Measurements from ENCODE around the gene ADGRL1.

DNA sequence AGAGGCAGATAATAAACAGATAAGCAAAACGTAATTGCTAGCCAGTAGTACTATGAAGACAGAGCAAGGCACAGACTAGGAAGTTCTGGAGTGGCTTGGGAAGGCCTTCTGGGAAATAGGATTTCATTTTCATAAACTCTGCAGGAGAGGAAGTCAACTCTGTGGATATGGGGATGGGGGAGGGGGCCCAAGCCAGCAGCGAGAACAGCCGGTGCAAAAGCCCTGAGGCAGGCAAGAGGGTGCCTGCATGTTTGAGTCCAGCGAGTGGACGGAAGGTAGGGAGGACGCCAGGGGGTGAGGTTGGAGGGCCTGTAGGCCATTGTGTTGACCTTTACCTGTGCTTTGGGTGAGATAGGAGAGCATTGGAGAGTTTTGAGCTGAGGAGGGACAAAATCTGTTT is 60.6 kb downstream of the ADGRL1 start:
- TF ChIP-seq, protein P1, sequence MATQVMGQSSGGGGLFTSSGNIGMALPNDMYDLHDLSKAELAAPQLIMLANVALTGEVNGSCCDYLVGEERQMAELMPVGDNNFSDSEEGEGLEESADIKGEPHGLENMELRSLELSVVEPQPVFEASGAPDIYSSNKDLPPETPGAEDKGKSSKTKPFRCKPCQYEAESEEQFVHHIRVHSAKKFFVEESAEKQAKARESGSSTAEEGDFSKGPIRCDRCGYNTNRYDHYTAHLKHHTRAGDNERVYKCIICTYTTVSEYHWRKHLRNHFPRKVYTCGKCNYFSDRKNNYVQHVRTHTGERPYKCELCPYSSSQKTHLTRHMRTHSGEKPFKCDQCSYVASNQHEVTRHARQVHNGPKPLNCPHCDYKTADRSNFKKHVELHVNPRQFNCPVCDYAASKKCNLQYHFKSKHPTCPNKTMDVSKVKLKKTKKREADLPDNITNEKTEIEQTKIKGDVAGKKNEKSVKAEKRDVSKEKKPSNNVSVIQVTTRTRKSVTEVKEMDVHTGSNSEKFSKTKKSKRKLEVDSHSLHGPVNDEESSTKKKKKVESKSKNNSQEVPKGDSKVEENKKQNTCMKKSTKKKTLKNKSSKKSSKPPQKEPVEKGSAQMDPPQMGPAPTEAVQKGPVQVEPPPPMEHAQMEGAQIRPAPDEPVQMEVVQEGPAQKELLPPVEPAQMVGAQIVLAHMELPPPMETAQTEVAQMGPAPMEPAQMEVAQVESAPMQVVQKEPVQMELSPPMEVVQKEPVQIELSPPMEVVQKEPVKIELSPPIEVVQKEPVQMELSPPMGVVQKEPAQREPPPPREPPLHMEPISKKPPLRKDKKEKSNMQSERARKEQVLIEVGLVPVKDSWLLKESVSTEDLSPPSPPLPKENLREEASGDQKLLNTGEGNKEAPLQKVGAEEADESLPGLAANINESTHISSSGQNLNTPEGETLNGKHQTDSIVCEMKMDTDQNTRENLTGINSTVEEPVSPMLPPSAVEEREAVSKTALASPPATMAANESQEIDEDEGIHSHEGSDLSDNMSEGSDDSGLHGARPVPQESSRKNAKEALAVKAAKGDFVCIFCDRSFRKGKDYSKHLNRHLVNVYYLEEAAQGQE (IDR thresholded peaks at IDR 0.05) = no peak
- TF ChIP-seq FOXA1 (IDR thresholded peaks at IDR 0.05) (no peak), EGR1 (IDR thresholded peaks at IDR 0.05; ENCODE audit: low read depth in 2 of 2) (no peak), RAD21 (IDR thresholded peaks at IDR 0.05) (no peak), YY1 (IDR thresholded peaks at IDR 0.05) (no peak), GABPA (IDR thresholded peaks at IDR 0.05 in 1 of 2, conservative IDR thresholded peaks at IDR 0.05 in 1 of 2) (no peak), JUND (IDR thresholded peaks at IDR 0.05) (no peak), SP1 (IDR thresholded peaks at IDR 0.05) (no peak)
- TF ChIP-seq, protein P2, sequence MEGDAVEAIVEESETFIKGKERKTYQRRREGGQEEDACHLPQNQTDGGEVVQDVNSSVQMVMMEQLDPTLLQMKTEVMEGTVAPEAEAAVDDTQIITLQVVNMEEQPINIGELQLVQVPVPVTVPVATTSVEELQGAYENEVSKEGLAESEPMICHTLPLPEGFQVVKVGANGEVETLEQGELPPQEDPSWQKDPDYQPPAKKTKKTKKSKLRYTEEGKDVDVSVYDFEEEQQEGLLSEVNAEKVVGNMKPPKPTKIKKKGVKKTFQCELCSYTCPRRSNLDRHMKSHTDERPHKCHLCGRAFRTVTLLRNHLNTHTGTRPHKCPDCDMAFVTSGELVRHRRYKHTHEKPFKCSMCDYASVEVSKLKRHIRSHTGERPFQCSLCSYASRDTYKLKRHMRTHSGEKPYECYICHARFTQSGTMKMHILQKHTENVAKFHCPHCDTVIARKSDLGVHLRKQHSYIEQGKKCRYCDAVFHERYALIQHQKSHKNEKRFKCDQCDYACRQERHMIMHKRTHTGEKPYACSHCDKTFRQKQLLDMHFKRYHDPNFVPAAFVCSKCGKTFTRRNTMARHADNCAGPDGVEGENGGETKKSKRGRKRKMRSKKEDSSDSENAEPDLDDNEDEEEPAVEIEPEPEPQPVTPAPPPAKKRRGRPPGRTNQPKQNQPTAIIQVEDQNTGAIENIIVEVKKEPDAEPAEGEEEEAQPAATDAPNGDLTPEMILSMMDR (IDR thresholded peaks at IDR 0.05; ENCODE audit: low read depth, low read length, missing input control) = no peak
